ENCODE data around the gene VENTX.

DNA sequence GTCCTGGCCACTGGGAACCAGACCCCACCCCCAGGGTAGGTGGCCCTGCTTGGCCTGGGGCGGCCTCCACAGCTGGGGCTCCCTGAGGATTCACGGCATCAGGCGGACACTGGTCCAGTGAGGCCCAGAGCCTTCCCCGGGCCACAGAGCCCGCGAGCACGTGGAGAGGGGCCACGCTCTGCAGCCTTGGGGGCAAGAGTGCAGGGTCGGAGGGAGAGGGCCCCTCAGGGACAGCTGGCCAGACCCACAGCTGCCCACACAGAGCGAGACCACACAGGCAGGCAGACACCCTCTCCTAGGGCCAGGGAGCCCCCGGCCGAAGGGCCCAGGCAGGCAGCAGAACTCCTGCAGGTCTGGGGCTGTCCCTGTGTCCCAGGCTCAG is 10.7 kb downstream of the VENTX start:
- TF ChIP-seq CTCF (IDR thresholded peaks at IDR 0.05) = no peak
- TF ChIP-seq REST (IDR thresholded peaks at IDR 0.05; ENCODE audit: insufficient read depth in 1 of 2, low read depth in 2 of 2, low read length in 1 of 2) = no peak
- no peak for TF ChIP-seq POLR2AphosphoS5 (IDR thresholded peaks at IDR 0.05; ENCODE audit: low read depth, low read length)
- no peak for TF ChIP-seq TCF7L2 (IDR thresholded peaks at IDR 0.05; ENCODE audit: low read depth, low read length)
- no peak for TF ChIP-seq SIN3A (IDR thresholded peaks at IDR 0.05; ENCODE audit: borderline replicate concordance, insufficient read depth, low read depth, low read length)

All from Panc1 (cell line).